TTC549 (cell line): Measurements from ENCODE around the gene SSH2.
"Not testable (repeated sequence)": the region's sequence is repeated elsewhere in the genome, so short reads cannot be mapped to it uniquely, and the experiment has no call there.

Experiments used
- FAIRE-seq: peaks from 2 replicates; lab custom pipeline; 2012; peaks lifted over from hg19 to GRCh38; lab: Jason Lieb, UNC

Gene SSH2

DNA sequence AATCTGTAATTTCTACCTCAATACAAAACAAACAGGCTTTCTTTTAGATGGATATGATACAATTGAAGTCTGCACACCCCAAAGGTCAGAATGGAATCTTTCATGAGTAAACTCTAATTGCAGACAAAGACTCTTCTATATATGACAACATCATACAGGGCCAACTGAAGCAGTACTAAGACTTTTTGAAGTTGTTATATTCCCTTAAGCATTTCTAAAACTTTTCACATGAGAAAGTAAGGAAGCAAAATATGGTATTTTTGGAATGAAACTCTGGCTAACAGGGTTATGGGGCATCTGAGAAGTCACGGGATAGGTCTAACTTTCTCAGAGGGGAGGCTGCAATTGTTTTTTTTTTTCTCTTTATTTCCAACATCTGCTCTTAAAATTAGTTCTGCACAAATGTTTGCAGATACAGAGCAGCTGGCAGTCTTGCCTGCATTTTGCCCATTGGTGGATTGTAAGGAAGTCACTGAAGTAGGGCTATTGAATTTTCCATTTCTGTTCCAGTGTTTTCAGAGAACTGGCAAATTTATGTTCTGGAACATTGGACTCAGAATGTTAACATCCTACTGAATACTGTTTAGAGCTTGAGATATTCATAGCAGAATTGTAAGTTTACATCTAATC, 59.1 kb downstream of the SSH2 start:
- no peak for FAIRE-seq

DNA sequence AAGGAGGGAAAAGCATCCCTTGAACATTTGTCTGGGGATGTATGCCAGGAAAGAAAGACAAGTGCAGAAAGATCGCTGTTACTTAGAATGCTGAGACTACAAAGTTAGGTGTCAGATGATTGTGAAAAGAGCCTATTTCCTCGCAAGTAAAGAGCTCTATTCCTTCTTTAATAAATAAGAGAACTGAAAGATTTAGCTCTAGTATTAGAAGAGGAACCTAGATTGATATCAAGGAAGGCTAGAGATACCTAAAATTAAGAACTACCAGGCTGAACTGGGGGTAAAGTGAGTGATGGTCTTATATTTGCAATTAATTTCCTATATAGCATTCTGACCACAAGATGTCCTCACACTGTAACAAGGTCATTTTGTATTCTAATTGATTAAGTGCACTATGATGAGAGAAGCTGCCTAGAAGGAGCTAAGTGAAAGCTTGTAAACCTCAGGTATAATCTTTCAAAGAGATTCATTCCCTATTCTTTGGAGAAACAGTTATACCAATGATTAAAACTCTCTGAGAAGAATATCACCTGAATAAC, 62.3 kb downstream of the SSH2 start:
- FAIRE-seq, result no peak

DNA sequence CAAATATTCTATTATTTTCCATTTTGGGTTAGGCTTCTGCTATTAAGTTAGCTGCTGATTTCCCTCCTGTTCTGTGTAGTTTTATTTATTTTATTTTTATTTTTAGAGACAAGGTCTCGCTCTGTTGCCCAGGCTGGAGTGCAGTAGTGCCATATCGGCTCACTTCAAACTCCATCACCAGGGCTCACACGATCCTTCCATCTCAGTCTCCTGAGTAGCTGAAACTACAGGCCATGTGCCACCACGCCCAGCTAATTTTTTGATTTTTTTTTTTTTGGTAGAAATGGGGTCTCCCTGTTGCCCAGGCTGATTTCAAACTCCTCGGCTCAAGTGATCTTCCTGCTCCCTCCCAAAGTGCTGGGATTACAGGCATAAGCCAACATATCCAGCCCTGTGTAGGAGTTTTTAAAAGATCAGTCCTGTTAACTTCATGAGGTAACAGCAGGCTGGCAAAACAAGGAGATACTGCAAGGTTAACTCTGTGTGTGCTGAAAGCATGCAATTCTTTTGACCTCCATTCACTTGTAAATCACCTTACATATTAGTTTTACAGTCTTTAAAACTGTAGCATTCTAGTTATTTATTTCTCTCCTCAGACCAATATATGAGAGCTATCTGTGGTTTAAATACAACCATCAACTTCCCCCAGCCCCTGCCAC, 63.2 kb downstream of the SSH2 start:
- no peak for FAIRE-seq

DNA sequence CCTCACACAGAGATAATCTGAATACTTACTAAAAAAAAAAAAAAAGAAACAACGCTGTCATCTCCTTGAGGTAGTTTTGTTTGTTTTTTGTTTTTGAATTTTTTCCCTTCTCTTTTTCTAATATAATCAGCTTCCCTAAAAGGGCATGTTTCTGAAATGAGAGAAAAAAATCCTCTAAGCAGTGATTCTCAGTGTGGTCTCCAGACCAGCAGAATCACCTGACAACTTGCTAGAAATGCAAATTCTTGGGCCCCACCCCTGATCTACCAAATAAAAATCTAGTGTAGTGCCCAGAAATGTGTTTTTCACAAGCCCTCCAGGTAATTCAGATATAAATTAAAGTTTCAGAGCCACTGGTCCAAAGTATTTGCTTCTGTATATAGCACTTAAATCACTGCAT, 65.4 kb downstream of the SSH2 start:
- FAIRE-seq, result no peak

- FAIRE-seq, result not testable (repeated sequence)
Measured at GRCh38 chr17:29864123-29864522, 65.9 kb downstream of the SSH2 start.

DNA sequence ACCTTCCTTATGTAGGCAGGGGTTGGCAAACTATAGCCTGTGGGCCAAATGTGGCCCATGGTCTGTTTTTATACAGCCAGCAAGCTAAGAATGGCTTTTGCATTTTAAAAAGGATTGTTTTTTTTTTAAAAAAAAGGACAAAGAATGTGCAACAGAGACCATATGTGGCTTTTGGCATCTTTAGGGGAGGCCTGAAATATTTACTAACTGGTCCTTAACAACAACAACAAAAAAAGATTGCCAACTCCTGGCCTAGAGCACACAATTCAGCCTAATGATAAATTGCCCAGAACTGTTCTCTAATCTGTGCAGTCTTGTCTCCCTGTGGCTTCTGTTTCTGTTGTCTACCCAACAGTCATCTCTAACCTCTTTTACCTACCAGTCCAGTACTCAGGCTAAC, 67.1 kb downstream of the SSH2 start:
- FAIRE-seq, result no peak

DNA sequence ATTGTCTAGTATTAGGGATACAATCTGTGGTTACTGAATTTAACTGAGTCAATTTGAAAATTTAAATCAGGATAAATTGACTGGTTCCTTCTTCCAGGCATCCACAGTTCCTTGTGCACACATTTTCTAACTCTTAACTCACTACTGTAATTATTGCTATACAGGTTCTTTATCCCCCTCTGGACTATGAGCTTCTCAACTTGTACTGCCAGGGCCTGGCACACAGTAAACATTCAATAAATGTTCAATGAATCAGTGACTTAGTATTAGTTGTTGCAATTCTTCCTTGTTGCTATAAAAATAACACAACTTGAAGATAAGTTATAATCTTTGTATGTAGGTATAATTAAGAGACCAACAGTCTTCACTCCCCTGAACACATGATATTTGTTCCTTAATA, 67.9 kb downstream of the SSH2 start:
- FAIRE-seq, result no peak

DNA sequence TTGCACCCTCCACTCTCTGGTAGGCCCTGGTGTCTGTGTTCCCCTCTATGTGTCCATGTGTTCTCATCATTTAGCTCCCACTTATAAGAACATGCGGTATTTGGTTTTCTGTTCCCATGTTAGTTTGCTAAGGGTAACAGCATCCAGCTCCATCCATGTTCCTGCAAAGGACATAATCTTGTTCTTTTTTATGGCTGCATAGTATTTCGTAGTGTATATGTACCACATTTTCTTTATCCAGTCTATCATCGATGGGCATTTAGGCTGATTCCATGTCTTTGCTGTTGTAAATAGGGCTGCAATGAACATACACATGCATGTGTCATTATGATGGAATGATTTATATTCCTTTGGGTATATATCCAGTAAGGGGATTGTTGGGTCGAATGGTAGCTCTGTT, 70.6 kb downstream of the SSH2 start:
- not testable (repeated sequence) for FAIRE-seq

GRCh38 chr17:29857823-29858222, 72.2 kb downstream of the SSH2 start:
- no peak for FAIRE-seq

DNA sequence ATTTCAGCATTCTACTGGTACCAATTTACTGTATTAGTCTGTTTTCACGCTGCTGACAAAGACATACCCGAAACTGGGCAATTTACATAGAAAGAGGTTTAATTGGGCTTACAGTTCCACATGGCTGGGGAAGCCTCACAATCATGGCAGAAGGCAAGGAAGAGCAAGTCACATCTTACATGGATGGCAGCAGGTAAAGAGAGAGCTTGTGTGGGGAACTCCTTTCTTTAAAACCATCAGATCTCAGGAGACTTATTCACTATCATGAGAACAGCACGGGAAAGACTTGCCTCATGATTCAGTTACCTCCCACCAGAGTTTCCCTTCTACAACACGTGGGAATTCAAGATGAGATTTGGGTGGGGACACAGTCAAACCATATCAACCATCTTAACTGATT, 72.9 kb downstream of the SSH2 start:
- not testable (repeated sequence) for FAIRE-seq

DNA sequence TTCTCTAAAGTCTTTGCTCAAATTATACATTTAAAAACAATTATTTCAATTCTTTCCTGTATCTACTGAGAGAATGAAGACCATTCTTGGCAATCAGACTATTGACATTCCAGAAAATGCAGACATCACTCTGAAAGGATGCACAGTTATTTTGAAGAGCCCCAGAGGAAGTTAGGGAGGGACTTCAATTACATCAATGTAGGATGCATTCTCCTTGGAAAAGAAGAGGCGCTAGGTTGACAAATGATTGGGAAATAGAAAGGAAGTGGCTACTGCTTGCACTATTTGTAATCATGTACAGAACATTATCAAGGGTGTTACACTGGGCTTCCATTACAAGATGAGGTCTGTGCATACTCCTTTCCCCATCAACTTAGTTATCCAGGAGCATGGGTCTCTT, 74.3 kb downstream of the SSH2 start:
- FAIRE-seq, result no peak

- no peak for FAIRE-seq
Measured at GRCh38 chr17:29848737-29849136, 81.3 kb downstream of the SSH2 start.

- no peak for FAIRE-seq
Measured at GRCh38 chr17:29847527-29848400, 82.3 kb downstream of the SSH2 start.

- no peak for FAIRE-seq
Measured at GRCh38 chr17:29847118-29847517, 82.9 kb downstream of the SSH2 start.

DNA sequence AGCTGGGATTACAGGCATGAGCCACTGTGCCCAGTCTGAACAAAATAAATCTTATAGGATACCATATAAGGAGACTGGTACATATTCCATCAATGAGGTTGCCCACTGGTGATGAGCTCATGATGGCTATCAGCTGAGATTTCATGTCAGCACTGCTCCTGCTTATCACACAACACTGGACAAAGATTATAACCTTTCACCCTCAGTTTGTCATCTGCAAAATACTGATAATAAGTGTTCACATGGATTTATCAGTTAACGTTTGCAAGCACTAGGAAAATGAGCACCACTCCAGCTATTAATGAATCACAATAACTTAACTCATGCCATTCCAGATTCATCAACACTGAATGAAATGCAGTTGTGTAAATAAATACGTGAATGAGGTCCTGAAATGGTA, 83.7 kb downstream of the SSH2 start:
- FAIRE-seq, result no peak

- no peak for FAIRE-seq
Measured at GRCh38 chr17:29844339-29845048, 85.5 kb downstream of the SSH2 start.

- FAIRE-seq, result no peak
Measured at GRCh38 chr17:29840884-29841283, 89.1 kb downstream of the SSH2 start.

- no peak for FAIRE-seq
Measured at GRCh38 chr17:29839656-29840055, 90.4 kb downstream of the SSH2 start.

DNA sequence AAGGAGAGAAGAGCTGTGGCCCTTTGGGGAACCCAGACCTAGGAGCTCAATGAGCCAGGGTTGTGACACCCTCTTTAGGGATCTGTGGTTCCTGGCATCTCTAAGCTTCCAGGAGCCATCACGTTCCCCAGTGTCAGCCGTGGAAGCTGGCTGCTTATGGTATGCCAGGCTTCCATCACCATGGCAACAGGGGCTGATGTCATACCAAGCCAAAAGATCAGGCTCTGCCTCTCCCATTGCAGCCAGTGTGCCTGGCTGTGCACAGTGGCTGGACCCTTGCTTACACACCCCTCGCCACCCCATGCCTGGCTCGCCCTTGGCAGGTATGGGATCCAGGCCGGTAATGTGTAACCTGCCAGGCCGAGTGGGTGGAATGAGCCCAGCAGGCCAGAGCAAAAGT, 91.1 kb downstream of the SSH2 start:
- FAIRE-seq, result no peak

DNA sequence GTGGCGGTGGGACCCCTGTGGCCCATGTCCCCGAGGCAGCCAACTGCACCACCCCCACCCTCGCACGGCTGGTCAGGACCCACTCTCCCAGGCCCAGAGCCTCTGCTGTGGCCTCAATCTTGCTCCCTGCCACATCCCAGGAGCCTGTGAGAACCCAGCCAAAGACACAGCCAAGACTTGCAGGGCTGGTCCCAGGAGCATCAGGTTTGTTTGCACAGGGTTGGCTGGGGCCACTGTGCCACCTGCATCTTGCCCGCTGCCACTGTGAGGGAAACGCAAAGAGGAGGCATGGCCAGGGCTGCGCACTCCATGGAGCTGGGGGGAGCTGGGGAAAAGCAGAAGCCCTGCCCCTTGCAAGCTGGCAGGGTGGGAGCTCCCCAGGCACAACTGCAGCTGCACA, 92.5 kb downstream of the SSH2 start:
- FAIRE-seq, result no peak

- no peak for FAIRE-seq
Measured at GRCh38 chr17:29836643-29837042, 93.4 kb downstream of the SSH2 start.
